Activated T-cell treated with anti-CD3 and anti-CD28 coated beads, Interleukin-2, amount 50 U/mL, for 4 hours (primary cell): Measurements from ENCODE around the gene APOBEC3B. TPM values are rescaled to one million over a fixed set of nuclear protein-coding genes. Genes with fewer than 3 reads are reported as not detected.
"Not testable (repeated sequence)": the region's sequence is repeated elsewhere in the genome, so short reads cannot be mapped to it uniquely, and the experiment has no call there.

Experiments
- ATAC-seq, 2 donors: fragments of 200-7000 bp; cut with Tn5 transposase; one replicate each; pipeline ENCODE4 v1.10.0; 2021
- DNase-seq: peaks from one replicate; pipeline ENCODE4 v3.0.0-alpha.2; 2020
- H3K27me3 Mint-ChIP-seq: one replicate; pipeline ENCODE4 v1.8.0; 2021; ENCODE audit warnings: low read depth, mixed read lengths
- H3K36me3 Mint-ChIP-seq: one replicate; pipeline ENCODE4 v1.8.0; 2022; ENCODE audit warnings: mixed read lengths; ENCODE audit not compliant: insufficient read depth
- H3K4me1 Mint-ChIP-seq: one replicate; pipeline ENCODE4 v1.8.0; 2021; ENCODE audit warnings: low read depth, mixed read lengths
- H3K4me3 Mint-ChIP-seq: one replicate; pipeline ENCODE4 v1.8.0; 2021; ENCODE audit warnings: mild to moderate bottlenecking, moderate library complexity, mixed read lengths
- H3K9me3 Mint-ChIP-seq: one replicate; pipeline ENCODE4 v1.8.0; 2021; ENCODE audit warnings: mixed read lengths
- total RNA-seq, 3 donors: library from RNA; stranded (reverse); gene quantifications; one replicate each; pipeline ENCODE4 v1.2.1, GENCODE V29; 2021

Gene APOBEC3B
- total RNA-seq, 3 donors from 2014 or later, result 1.1 to 2.1 (median 1.2) TPM

DNA sequence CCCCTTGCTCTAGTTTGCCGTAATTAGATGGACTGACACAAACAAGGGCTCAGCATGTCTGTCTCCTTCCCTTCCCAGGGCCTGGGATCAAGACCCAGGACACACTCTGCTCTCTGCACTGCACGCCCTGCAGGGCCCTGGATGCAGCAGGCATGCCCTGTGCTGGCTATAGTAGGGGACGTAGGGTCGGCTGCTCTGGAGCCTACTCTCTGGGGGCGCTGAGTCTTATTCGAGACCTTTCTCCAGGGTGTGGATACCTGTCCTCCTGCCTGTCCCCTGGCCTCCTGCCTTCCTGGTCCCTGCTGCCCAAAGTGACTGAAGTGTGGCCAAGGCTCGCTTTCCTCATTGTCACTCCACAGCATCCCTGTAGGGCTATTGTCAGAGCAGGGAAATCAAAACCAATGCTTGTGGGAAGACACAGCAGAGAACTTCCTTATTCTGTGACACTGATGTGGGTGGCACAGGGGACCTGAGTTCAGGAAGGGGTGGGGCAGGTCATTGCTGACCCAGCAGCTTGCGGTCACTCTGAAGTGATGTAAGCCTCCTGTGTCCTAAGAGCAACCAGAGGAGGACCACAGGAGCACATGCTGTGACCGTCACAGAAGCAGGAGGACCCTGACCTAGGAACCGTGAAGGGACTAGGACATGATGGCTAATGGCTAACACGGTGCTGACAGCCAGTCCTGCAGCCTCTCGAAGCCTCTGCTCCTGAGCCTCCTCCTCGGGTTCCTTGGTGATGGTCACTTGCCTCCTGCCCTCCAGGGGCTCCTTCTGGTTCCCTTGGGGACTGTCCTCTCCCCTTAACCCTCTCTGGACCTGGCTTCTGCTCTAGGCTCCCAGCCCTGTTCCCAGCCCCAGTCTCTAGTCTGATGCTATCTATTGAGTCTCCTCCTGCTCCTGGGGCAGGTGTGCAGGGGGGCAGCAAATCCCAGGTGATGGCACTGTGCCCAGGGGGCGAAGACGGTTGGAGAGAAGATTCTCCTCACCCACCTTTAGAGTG lies 14.4 kb upstream of the APOBEC3B start:
- Mint-ChIP-seq H3K4me1 (no peaks in the 10 kb centered on the region), H3K27me3 (peaks cover 4% of the 10 kb centered on the region), H3K9me3 (no peaks in the 10 kb centered on the region), H3K36me3 (no peaks in the 10 kb centered on the region), H3K4me3 (no peak overlapping the region)
- no peak for DNase-seq
- ATAC-seq, result no peak

DNA sequence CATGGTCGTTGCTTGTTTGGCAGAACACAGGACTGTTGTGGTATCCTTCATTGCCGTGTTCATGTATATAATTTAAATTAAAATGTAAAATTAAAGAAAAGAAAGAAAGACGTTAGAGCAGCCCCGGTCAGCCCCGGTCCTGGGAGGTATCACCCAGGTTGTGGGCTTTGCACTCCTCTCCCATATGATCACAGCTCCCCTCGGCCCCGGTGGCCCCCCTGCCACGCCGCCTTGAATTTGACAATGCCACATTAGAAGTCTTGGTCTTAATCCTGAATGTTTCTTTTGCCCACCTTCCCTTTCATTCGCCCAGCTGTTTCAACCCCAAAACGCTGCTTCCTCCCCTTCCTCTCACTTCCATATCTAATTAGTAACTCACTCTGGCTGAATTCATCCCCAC lies 13.3 kb upstream of the APOBEC3B start:
- no peaks in the 10 kb centered on the region for H3K9me3 Mint-ChIP-seq

DNA sequence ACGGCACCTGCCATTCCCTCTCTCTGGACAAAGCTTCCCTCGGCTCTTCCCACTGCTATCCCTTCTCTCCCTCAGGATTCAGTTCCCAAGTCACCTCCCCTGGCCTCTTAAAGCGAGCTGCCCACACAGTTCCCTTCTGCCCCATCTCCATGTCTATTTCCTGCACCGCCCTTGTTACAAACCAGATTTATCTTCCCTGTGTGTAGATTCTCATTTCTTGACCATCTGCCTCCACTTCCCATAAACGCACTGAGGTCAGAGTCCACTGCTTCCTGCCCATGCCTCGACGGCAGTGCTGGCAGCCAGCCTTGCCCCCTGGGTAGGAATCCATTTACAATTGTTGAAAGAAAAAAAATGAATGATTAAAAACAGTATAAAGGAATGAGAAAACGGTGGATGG lies 11.6 kb upstream of the APOBEC3B start:
- H3K4me3 Mint-ChIP-seq, result no peak overlapping the region

More for the DNA sequence above, 13.3 kb upstream of the APOBEC3B start:
- no peak for DNase-seq
- no peak overlapping the region for H3K4me3 Mint-ChIP-seq
- ATAC-seq, result no peak
- peaks cover 4% of the 10 kb centered on the region for H3K27me3 Mint-ChIP-seq
- peaks cover 1% of the 10 kb centered on the region for H3K4me1 Mint-ChIP-seq
- H3K36me3 Mint-ChIP-seq, result no peaks in the 10 kb centered on the region

DNA sequence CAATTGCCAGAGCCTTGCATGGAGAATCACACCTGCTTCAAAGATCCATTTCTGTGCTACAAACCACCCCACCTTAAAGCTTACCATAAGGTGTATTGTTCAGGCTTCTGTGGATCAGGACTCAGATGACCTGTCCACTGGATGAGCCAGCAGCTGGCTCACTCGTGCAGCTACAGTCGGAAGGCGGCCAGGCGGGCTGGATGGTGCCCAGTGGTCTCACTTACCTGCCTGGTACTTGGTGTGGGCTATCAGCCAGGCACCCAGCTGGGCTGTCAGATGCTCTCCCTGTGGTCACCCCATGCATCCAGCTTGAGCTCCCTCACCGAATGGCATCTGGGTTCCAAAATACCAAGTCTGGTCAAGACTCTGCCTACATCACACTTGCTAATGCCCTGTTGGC lies 10.9 kb upstream of the APOBEC3B start:
- no peaks in the 10 kb centered on the region for H3K9me3 Mint-ChIP-seq
- H3K4me1 Mint-ChIP-seq, result peaks cover 1% of the 10 kb centered on the region
- DNase-seq (no peak), ATAC-seq (no peak)
- no peaks in the 10 kb centered on the region for H3K36me3 Mint-ChIP-seq
- H3K27me3 Mint-ChIP-seq, result peaks cover 4% of the 10 kb centered on the region
- H3K4me3 Mint-ChIP-seq, result no peak overlapping the region

More for the DNA sequence above, 11.6 kb upstream of the APOBEC3B start:
- no peaks in the 10 kb centered on the region for H3K36me3 Mint-ChIP-seq
- H3K27me3 Mint-ChIP-seq, result peaks cover 4% of the 10 kb centered on the region
- no peaks in the 10 kb centered on the region for H3K9me3 Mint-ChIP-seq
- ATAC-seq (no peak), DNase-seq (no peak)
- peaks cover 1% of the 10 kb centered on the region for H3K4me1 Mint-ChIP-seq

DNA sequence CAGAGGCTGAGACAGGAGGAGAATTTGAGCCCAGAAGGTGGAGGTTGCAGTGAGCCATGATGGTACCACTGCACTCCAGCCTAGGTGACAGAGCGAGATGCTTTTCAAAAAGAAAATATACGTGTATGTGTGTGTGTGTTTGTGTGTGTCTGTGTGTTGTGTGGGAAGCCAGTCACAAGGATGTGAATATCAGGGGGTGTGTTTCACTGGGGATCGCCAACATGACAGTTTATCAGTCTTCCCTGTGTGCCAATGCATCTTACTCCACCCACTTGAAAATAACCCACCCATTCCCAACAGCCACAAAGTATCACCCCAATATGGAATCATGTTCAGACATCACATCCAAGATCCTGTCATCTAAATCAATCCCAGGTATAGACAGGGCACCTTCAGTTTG lies 10.4 kb upstream of the APOBEC3B start:
- H3K27me3 Mint-ChIP-seq, result peaks cover 4% of the 10 kb centered on the region
- H3K4me1 Mint-ChIP-seq, result peaks cover 1% of the 10 kb centered on the region
- H3K36me3 Mint-ChIP-seq, result no peaks in the 10 kb centered on the region
- DNase-seq, result no peak
- H3K9me3 Mint-ChIP-seq, result no peaks in the 10 kb centered on the region
- no peak for ATAC-seq
- no peak overlapping the region for H3K4me3 Mint-ChIP-seq

DNA sequence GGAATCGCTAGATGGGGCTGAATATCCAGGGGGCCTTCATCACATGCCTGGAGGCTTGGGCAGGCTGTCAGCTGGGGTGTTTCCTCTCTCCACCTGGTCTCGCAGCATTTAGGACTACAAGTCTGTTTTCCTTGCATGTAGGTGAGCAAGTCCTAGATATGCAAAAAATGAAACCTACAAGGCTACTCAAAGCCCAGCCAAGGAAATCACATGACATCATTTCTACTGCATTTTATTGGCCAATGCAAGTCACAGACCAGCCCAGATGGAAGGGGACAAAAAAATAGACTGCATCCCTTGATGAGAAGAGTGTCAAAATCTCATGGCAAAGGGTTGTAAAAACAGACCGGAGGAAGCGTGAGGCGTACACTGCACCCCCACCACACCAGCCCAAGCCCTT lies 9.6 kb upstream of the APOBEC3B start:
- H3K27me3 Mint-ChIP-seq, result peaks cover 4% of the 10 kb centered on the region
- DNase-seq (no peak), ATAC-seq (no peak)
- H3K4me1 Mint-ChIP-seq, result peaks cover 1% of the 10 kb centered on the region
- H3K4me3 Mint-ChIP-seq, result no peak overlapping the region
- H3K9me3 Mint-ChIP-seq, result no peaks in the 10 kb centered on the region
- no peaks in the 10 kb centered on the region for H3K36me3 Mint-ChIP-seq

DNA sequence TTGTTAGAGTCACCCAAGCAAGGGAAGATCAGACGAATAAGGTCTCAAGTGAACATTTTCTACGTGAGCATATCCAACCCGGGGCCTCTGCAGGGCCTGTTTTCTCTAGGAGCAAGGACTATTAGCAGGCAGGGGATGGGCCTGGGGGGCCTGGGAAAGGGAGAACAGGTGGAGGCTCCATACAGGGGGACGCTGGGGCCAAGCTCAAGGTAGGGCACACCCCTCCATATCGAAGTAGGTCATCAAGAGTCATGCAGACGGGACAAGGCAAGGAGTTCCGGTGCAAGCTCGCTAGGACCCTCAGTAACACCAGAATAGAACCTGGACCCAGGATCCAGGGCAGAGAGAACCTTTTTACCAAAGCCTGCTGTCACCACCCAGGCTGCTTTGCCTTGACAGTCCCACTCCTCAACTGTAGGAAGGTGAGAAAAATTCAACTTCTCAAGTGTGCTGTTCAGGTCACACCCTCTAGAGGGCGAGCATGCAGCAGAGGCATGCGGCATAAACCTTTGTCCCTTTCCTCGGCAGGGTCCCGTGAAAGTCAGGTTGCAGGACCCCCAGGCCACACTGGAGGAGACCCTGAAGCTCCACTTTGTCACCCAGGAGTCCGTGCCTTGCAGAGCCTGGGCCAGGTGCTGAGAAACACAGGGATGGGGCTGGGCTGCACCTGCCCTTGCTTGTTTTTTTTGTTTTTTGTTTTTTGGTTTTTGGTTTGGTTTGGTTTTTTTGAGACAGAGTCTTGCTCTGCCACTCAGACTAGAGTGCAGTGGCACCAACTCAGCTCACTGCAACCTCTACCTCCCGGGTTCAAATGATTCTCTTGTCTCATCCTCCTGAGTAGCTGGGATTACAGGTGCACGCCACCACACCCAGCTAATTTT lies 8.6 kb upstream of the APOBEC3B start:
- Mint-ChIP-seq H3K4me3 (no peak overlapping the region), H3K9me3 (no peaks in the 10 kb centered on the region), H3K27me3 (peaks cover 4% of the 10 kb centered on the region), H3K36me3 (no peaks in the 10 kb centered on the region), H3K4me1 (peaks cover 1% of the 10 kb centered on the region)
- peak; percentile 80 to 85 for ATAC-seq
- DNase-seq, result peak; percentile 53

DNA sequence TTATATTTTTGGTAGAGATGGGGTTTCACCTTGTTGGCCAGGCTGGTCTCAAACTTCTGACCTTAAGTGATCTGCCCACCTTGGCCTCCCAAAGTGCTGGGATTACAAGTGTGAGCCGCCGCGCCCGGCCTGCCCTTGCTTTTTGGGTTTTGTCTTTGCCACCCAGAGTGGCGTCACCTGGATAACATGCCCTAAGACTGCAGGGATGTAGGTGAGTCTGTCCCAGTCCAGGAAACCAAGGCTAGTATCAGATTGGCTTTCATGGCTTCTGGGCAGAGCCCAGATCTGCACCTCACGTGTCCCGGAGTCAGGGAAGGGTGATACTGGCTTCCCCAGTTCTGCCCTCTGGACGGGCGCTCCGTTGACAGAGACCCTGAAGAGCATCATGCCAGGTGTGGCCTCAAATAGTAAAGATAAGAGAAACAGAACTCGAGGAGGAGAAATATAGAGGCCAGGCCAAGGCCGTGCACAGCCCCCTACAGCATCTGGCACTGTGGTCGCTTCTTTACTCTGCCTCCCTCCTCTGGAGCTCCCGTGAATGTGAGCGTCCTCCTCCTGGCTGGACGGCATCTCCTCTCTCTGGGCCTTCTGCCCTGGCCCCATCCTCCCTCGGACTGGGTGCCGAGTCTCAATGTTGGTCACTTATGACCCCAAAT lies 7.8 kb upstream of the APOBEC3B start:
- H3K4me1 Mint-ChIP-seq, result peaks cover 1% of the 10 kb centered on the region
- H3K36me3 Mint-ChIP-seq, result no peaks in the 10 kb centered on the region
- ATAC-seq, result no peak
- no peak overlapping the region for H3K4me3 Mint-ChIP-seq
- H3K27me3 Mint-ChIP-seq, result peaks cover 4% of the 10 kb centered on the region
- no peak for DNase-seq
- no peaks in the 10 kb centered on the region for H3K9me3 Mint-ChIP-seq

DNA sequence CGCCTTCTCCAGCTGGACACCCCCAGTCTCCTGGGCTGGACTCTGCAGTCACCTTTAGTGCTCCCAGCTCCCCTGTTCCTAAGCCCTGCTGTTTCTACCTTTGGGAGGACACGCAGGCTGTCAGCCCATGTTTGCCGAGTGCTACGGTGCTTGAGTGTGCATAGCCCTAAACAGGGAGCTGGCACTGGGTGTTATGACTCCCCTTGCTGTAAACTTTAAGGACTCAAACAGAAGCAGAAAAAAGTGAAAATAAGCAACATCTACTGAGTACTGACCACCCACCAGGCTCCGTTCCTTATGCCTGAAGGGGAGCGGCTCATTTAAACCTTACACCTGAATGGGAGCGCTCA lies 7.3 kb upstream of the APOBEC3B start:
- no peak for ATAC-seq
- Mint-ChIP-seq H3K9me3 (no peaks in the 10 kb centered on the region), H3K4me1 (peaks cover 1% of the 10 kb centered on the region), H3K4me3 (no peak overlapping the region), H3K27me3 (peaks cover 4% of the 10 kb centered on the region), H3K36me3 (no peaks in the 10 kb centered on the region)
- no peak for DNase-seq

DNA sequence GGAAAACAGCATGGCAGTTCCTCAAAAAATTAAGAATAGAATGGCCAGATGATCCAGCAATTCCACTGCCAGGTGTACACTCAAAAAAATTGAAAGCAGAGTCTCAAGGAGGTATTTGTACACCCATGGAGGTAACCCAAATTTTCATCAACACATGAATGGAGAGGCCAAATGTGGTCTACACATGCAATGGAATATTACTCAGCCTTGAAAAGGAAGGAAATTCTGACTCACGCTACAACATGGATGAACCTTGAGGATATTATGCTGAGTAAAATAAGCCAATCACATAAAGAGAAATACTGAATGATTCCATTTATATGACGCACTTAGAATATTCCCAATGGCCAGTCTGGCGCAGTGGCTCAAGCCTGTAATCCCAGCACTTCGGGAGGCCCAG lies 4.9 kb upstream of the APOBEC3B start:
- peaks cover 11% of the 10 kb centered on the region for H3K4me1 Mint-ChIP-seq
- H3K9me3 Mint-ChIP-seq, H3K36me3 Mint-ChIP-seq, H3K27me3 Mint-ChIP-seq, ATAC-seq, DNase-seq, H3K4me3 Mint-ChIP-seq: not testable (repeated sequence)

DNA sequence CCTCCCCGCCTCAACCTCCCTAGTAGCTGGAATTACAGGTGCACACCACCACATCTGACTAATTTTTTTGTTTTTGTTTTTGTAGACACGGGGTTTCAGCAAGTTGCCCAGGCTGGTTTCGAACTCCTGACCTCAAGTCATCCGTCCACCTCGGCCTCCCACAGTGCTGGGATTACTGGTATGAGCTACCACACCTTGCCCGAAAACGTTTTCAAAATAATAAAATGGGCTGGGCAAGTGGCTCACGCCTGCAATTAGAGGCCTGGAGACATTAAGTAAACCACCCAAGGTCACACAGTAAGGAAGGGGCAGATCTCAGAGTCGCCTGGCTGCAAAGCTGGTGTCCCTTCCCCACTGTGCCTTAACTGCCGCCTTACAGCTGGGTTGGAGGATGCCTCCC lies 1.6 kb upstream of the APOBEC3B start:
- H3K9me3 Mint-ChIP-seq, H3K36me3 Mint-ChIP-seq, H3K27me3 Mint-ChIP-seq, ATAC-seq, DNase-seq, H3K4me3 Mint-ChIP-seq: not testable (repeated sequence)
- H3K4me1 Mint-ChIP-seq, result peaks cover 20% of the 10 kb centered on the region

DNA sequence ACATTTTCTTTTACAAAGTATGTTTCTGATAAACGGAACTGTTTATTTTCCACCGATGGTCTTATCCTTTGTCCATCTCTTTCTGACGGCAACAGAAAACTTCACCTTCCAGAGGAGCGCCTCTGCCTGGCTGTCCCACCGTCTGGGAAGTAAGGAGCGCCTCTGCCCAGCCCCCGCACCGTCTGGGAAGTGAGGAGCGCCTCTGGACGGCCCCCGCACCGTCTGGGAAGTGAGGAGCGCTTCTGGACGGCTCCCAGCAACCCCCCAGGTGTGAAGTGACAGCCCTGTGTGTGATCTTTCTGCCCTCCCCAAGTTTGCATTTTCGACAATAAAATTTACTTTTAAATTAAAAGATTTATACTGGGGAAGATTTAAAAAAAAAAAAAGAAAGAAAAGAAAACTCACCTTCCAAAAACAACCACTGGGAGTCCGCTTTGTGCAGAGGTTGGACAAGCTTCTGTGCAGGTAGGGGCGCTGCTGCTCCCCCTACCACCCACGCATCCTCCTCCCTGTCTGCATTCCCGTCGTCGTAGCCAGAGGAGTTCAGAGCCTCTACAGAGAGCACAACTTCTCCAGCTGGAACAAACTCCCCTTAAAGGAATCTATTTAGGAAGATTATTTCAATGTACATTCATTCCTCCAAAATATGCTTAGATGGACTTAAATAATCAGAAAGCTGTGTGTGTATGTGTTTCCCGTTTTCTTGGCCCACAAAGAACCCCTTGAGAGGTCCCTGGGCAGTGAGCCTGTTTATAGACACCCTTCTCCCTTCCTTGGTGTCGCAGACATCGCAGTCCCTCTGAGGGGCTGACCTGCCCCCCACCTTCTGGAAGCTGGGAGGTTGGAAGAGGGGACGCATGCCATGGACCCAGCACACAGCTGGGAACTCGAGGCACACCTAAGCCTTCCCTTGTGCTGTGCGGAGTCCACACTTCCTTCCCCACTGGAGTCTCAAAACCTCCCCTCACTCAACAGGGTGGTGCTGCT lies 849 bp upstream of the APOBEC3B start:
- peak overlapping the region; percentile 74 for H3K4me3 Mint-ChIP-seq
- no peaks in the 10 kb centered on the region for H3K36me3 Mint-ChIP-seq
- no peaks in the 10 kb centered on the region for H3K27me3 Mint-ChIP-seq
- peaks cover 20% of the 10 kb centered on the region for H3K4me1 Mint-ChIP-seq
- ATAC-seq (peak in 1 of 2 donors; percentile 4), DNase-seq (no peak)
- peaks cover 3% of the 10 kb centered on the region for H3K9me3 Mint-ChIP-seq

DNA sequence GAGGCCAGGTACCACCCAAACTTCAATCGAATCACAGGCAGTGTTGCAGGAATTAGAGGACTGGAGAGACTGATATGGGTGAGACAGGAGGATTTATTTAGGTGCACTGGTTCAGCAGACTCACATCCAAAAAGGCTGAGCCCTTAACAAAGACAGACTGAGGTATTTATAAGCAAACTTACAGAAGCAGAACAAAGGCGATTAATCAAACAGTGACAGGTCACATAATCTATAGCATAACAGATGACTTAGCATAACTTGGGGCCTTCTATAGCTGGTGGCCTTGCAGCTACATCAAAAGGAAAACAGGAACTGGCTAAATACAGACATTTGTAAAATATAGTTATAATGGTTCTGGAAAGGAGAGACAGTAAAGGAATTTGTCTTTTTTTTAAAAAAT lies 2.1 kb downstream of the APOBEC3B start:
- Mint-ChIP-seq H3K9me3 (peaks cover 3% of the 10 kb centered on the region), H3K4me3 (no peak overlapping the region), H3K4me1 (peaks cover 38% of the 10 kb centered on the region), H3K27me3 (no peaks in the 10 kb centered on the region), H3K36me3 (no peaks in the 10 kb centered on the region)
- ATAC-seq (no peak), DNase-seq (no peak)
